HCT116 (cell line): ENCODE data around the gene ACACA. TPM values are rescaled to one million over a fixed set of nuclear protein-coding genes. Genes with fewer than 3 reads are reported as not detected.

Source experiments
- ATAC-seq: fragments of 200-7000 bp; cut with Tn5 transposase; 2 replicates; pipeline ENCODE4 v1.9.1; 2020; ENCODE audit warnings: mild to moderate bottlenecking, moderate library complexity
- BruUV-seq: library from RNA; stranded (reverse); fragments of 400-500 nt; replicated peaks from 2 replicates; lab custom pipeline; 2021; lab: Mats Ljungman, UMichigan
- CTCF ChIA-PET: fragments of 300-600 bp; sonication (Branson Sonifier 250); formaldehyde crosslinking; loops from one replicate; lab custom pipeline; 2021; ENCODE audit warnings: antibody characterized with exemption; lab: Charles Lee
- POLR2A ChIA-PET: fragments of 300-600, 350-600 bp; sonication (Branson Sonifier 250); formaldehyde crosslinking; loops from one replicate; lab custom pipeline; 2021; ENCODE audit warnings: antibody characterized with exemption; lab: Charles Lee
- RAD21 ChIA-PET, 2 experiments: fragments of 300-600 bp; sonication (Branson Sonifier 250); formaldehyde crosslinking; loops; one replicate each; lab custom pipeline; 2023; ENCODE audit warnings: low total read pairs in 2 of 2; ENCODE audit not compliant: uncharacterized antibody in 2 of 2, unreplicated experiment in 2 of 2, low non-redundant PET in 1 of 2; lab: Charles Lee
- DNase-seq: peaks from one replicate; pipeline ENCODE4 v3.0.0-alpha.2; 2010; ENCODE audit warnings: low read depth, low spot score
- H2AFZ ChIP-seq: fragments of 200-600 bp; shearing (Covaris generic), sonication (generic); 2 replicates; pipeline ENCODE4 v1.6.1; 2017; ENCODE audit warnings: low read depth, mixed run types, mixed read lengths, antibody characterized with exemption, low read length; ENCODE audit not compliant: poor library complexity, severe bottlenecking
- H3K27ac ChIP-seq: 2 replicates; pipeline ENCODE4 v1.5.1; 2012; ENCODE audit warnings: low read depth, low read length
- H3K27me3 ChIP-seq: fragments of 200-600 bp; sonication (generic); 2 replicates; pipeline ENCODE4 v1.6.1; 2016; ENCODE audit warnings: mixed run types, low read length, mixed read lengths; ENCODE audit not compliant: insufficient read depth
- H3K36me3 ChIP-seq, 2 experiments: fragments of 200-500 bp in 1 of 2; fragments of 200-600 bp in 1 of 2; sonication (Bioruptor generic) in 1 of 2; sonication (generic) in 1 of 2; 2 replicates each; pipeline versions ENCODE4 v1.5.1 to v1.6.1; 2014 to 2016; ENCODE audit warnings: low read length in 2 of 2, inconsistent platforms in 1 of 2, mixed read lengths in 1 of 2, mixed run types in 1 of 2; ENCODE audit not compliant: insufficient read depth in 2 of 2, control insufficient read depth in 1 of 2
- H3K4me1 ChIP-seq, 2 experiments: fragments of 200-600 bp in 1 of 2; sonication (generic) in 1 of 2; 2 replicates each; pipeline versions ENCODE4 v1.5.1 to v1.6.1; 2012 to 2017; ENCODE audit warnings: low read length in 2 of 2, inconsistent platforms in 1 of 2, mild to moderate bottlenecking in 1 of 2, mixed read lengths in 1 of 2, mixed run types in 1 of 2, moderate library complexity in 1 of 2; ENCODE audit not compliant: insufficient read depth in 2 of 2, control insufficient read depth in 1 of 2
- H3K4me2 ChIP-seq: fragments of 200-600 bp; sonication (generic); 2 replicates; pipeline ENCODE4 v1.6.1; 2017; ENCODE audit warnings: mixed run types, low read length, mixed read lengths
- H3K4me3 ChIP-seq, 2 experiments: fragments of 200-600 bp in 1 of 2; sonication (generic) in 1 of 2; replicated peaks in 1 of 2; 2 replicates each; pipeline ENCODE4 v1.5.1; 2011 to 2016; ENCODE audit warnings: low read length in 2 of 2, control low read depth in 1 of 2, low read depth in 1 of 2, mild to moderate bottlenecking in 1 of 2, mixed read lengths in 1 of 2, mixed run types in 1 of 2
- H3K79me2 ChIP-seq: fragments of 200-600 bp; sonication (generic); 2 replicates; pipeline ENCODE4 v1.6.1; 2017; ENCODE audit warnings: mild to moderate bottlenecking, mixed run types, low read length, moderate library complexity, mixed read lengths; ENCODE audit not compliant: insufficient read depth
- H3K9ac ChIP-seq: fragments of 200-600 bp; sonication (generic); 2 replicates; pipeline ENCODE4 v1.6.1; 2016; ENCODE audit warnings: low read length, mixed read lengths
- H3K9me2 ChIP-seq: fragments of 200-600 bp; sonication (generic), shearing (Covaris generic); 2 replicates; pipeline ENCODE4 v1.6.1; 2017; ENCODE audit warnings: mixed run types, mild to moderate bottlenecking, moderate library complexity; ENCODE audit not compliant: insufficient read depth
- H3K9me3 ChIP-seq, 2 experiments: fragments of 200-500 bp in 1 of 2; fragments of 200-600 bp in 1 of 2; sonication (Bioruptor generic) in 1 of 2; sonication (generic) in 1 of 2; 2 replicates each; pipeline ENCODE4 v1.6.1; 2014 to 2017; ENCODE audit warnings: low read length in 2 of 2, mixed read lengths in 2 of 2, inconsistent platforms in 1 of 2, low read depth in 1 of 2, mild to moderate bottlenecking in 1 of 2, mixed run types in 1 of 2, moderate library complexity in 1 of 2; ENCODE audit not compliant: control insufficient read depth in 1 of 2, insufficient read depth in 1 of 2
- H4K20me1 ChIP-seq: fragments of 200-600 bp; sonication (generic), shearing (Covaris generic); 2 replicates; pipeline ENCODE4 v1.6.1; 2017; ENCODE audit warnings: mixed run types, mild to moderate bottlenecking, moderate library complexity; ENCODE audit not compliant: insufficient read depth
- CEBPB ChIP-seq: IDR thresholded peaks from 2 replicates; pipeline ENCODE4 v1.6.1; 2012; ENCODE audit warnings: low read depth
- FOSL1 ChIP-seq: IDR thresholded peaks from 2 replicates; pipeline ENCODE4 v1.6.1; 2012; ENCODE audit warnings: low read depth
- POLR2A ChIP-seq: IDR thresholded peaks from 2 replicates; pipeline ENCODE4 v1.7.0; 2011; ENCODE audit warnings: borderline replicate concordance; ENCODE audit not compliant: insufficient read depth, insufficient read length; ENCODE audit errors: extremely low read depth
- RAD21 ChIP-seq: IDR thresholded peaks from 2 replicates; pipeline ENCODE4 v1.6.1; 2012; ENCODE audit warnings: low read depth, mild to moderate bottlenecking
- SP1 ChIP-seq: IDR thresholded peaks from 2 replicates; pipeline ENCODE4 v1.6.1; 2012; ENCODE audit warnings: low read depth
- ZFX ChIP-seq: fragments of 450-650 bp; IDR thresholded peaks from 2 replicates; pipeline ENCODE4 v1.6.1; 2017
- intact Hi-C: fragments of 100-400 bp; cut with micrococcal nuclease; formaldehyde crosslinking; loops from 2 replicates; pipeline ENCODE4 v1.10.0; 2022
- total RNA-seq: library from RNA; stranded (reverse); gene quantifications from one replicate; pipeline ENCODE4 v1.2.1, GENCODE V29; 2021; ENCODE audit not compliant: unreplicated experiment
- TF ChIP-seq, protein P1 (sequence below): IDR thresholded peaks from 2 replicates; pipeline ENCODE4 v1.6.1; 2012; ENCODE audit warnings: low read depth
- TF ChIP-seq, protein P2 (sequence below), 3 experiments: fragments of 200-600 bp in 1 of 3; sonication (generic) in 1 of 3; IDR thresholded peaks in 2 of 3; conservative IDR thresholded peaks in 1 of 3; 2 replicates each; pipeline ENCODE4 v1.5.1; 2012 to 2017; ENCODE audit warnings: low read depth in 2 of 3, low read length in 2 of 3, antibody characterized with exemption in 1 of 3, borderline replicate concordance in 1 of 3, control low read depth in 1 of 3, mild to moderate bottlenecking in 1 of 3, mixed read lengths in 1 of 3, mixed run types in 1 of 3, moderate library complexity in 1 of 3; ENCODE audit not compliant: insufficient read depth in 1 of 3

The ACACA gene
- total RNA-seq, 1 experiment from 2014 or later, result 161 TPM

DNA sequence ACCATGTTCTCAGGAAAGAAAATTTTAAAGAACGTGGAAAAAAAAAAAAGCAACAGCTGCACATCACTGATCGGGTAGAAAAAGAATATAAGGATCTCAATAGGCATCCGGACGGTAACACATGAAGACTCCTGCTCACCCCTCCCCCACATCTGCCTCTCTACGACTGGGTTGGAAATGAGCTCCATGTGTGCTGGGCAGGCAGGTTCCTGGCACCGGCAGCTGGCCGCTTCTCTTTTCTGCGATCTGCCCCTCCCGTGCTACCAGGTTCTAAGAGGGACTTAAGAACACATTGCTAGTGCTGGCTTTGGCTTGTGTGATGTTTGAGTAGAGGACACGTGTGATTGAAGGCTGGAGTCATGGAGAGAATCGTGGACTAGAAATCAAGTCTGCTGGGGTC is 342.4 kb downstream of the ACACA start:
- no peak overlapping the region for H3K4me3 ChIP-seq
- intact Hi-C loops, result no loop called here
- no peaks in the 10 kb centered on the region for H3K9me3 ChIP-seq
- ChIA-PET CTCF (no interaction called here), RAD21 (no interaction called here), POLR2A (no interaction called here)
- BruUV-seq, result no TSS peak
- no peaks in the 10 kb centered on the region for H3K9me2 ChIP-seq
- no peaks in the 10 kb centered on the region for H4K20me1 ChIP-seq
- no peaks in the 10 kb centered on the region for H3K79me2 ChIP-seq
- no peaks in the 10 kb centered on the region for H3K27me3 ChIP-seq
- H3K27ac ChIP-seq, result no peak overlapping the region
- no peak overlapping the region for H2AFZ ChIP-seq
- peaks cover 12 to 15% of the 10 kb centered on the region in 2 experiments for H3K4me1 ChIP-seq
- no peaks in the 10 kb centered on the region for H3K36me3 ChIP-seq
- H3K9ac ChIP-seq, result no peak overlapping the region
- ATAC-seq, result no peak
- no peak for DNase-seq
- no peak for TF ChIP-seq CEBPB
- no peak for TF ChIP-seq FOSL1
- TF ChIP-seq, protein P1, sequence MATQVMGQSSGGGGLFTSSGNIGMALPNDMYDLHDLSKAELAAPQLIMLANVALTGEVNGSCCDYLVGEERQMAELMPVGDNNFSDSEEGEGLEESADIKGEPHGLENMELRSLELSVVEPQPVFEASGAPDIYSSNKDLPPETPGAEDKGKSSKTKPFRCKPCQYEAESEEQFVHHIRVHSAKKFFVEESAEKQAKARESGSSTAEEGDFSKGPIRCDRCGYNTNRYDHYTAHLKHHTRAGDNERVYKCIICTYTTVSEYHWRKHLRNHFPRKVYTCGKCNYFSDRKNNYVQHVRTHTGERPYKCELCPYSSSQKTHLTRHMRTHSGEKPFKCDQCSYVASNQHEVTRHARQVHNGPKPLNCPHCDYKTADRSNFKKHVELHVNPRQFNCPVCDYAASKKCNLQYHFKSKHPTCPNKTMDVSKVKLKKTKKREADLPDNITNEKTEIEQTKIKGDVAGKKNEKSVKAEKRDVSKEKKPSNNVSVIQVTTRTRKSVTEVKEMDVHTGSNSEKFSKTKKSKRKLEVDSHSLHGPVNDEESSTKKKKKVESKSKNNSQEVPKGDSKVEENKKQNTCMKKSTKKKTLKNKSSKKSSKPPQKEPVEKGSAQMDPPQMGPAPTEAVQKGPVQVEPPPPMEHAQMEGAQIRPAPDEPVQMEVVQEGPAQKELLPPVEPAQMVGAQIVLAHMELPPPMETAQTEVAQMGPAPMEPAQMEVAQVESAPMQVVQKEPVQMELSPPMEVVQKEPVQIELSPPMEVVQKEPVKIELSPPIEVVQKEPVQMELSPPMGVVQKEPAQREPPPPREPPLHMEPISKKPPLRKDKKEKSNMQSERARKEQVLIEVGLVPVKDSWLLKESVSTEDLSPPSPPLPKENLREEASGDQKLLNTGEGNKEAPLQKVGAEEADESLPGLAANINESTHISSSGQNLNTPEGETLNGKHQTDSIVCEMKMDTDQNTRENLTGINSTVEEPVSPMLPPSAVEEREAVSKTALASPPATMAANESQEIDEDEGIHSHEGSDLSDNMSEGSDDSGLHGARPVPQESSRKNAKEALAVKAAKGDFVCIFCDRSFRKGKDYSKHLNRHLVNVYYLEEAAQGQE, result no peak
- no peak for TF ChIP-seq POLR2A
- TF ChIP-seq ZFX, result no peak
- TF ChIP-seq, protein P2, sequence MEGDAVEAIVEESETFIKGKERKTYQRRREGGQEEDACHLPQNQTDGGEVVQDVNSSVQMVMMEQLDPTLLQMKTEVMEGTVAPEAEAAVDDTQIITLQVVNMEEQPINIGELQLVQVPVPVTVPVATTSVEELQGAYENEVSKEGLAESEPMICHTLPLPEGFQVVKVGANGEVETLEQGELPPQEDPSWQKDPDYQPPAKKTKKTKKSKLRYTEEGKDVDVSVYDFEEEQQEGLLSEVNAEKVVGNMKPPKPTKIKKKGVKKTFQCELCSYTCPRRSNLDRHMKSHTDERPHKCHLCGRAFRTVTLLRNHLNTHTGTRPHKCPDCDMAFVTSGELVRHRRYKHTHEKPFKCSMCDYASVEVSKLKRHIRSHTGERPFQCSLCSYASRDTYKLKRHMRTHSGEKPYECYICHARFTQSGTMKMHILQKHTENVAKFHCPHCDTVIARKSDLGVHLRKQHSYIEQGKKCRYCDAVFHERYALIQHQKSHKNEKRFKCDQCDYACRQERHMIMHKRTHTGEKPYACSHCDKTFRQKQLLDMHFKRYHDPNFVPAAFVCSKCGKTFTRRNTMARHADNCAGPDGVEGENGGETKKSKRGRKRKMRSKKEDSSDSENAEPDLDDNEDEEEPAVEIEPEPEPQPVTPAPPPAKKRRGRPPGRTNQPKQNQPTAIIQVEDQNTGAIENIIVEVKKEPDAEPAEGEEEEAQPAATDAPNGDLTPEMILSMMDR (IDR thresholded peaks at IDR 0.05 in 2 of 3, conservative IDR thresholded peaks at IDR 0.05 in 1 of 3; ENCODE audit: borderline replicate concordance in 1 of 3, insufficient read depth in 1 of 3, low read depth in 2 of 3, low read length in 2 of 3), result no peak
- TF ChIP-seq RAD21, result no peak
- TF ChIP-seq SP1, result no peak
- no peak overlapping the region for H3K4me2 ChIP-seq
